HEK293 (cell line): ENCODE measurements around the gene PAK4.

Experiments
- CTCF ChIA-PET: fragments of 350-600 bp; formaldehyde crosslinking; extraction: SDS; loops from one replicate; lab custom pipeline; 2021; ENCODE audit warnings: antibody characterized with exemption; lab: Yijun Ruan, JAX
- POLR2A ChIA-PET: fragments of 300-600 bp; formaldehyde crosslinking; extraction: SDS; loops from one replicate; lab custom pipeline; 2020; ENCODE audit warnings: antibody characterized with exemption, inconsistent platforms; lab: Yijun Ruan, JAX
- H3K27ac ChIP-seq: fragments of 200-500 bp; sonication (Bioruptor generic); 2 replicates; pipeline ENCODE4 v1.5.1; 2014; ENCODE audit warnings: low read depth, low read length, control low read depth, inconsistent platforms; ENCODE audit errors: extremely low read depth
- H3K36me3 ChIP-seq, 2 experiments: fragments of 200-500 bp in 1 of 2; sonication (Bioruptor generic) in 1 of 2; 1 replicate in 1 of 2; 2 replicates in 1 of 2; pipeline ENCODE4 v1.5.1; 2014 to 2017; ENCODE audit warnings: inconsistent platforms in 2 of 2, low read length in 2 of 2; ENCODE audit not compliant: control insufficient read depth in 2 of 2, insufficient read depth in 1 of 2
- H3K4me1 ChIP-seq: fragments of 200-500 bp; sonication (Bioruptor generic); 2 replicates; pipeline ENCODE4 v1.5.1; 2014; ENCODE audit warnings: mild to moderate bottlenecking, low read length, inconsistent platforms; ENCODE audit not compliant: control insufficient read depth, insufficient read depth
- H3K4me3 ChIP-seq: 2 replicates; pipeline ENCODE4 v1.5.1; 2011; ENCODE audit warnings: low read depth, mild to moderate bottlenecking, control low read depth, low read length, moderate library complexity
- H3K9me3 ChIP-seq: fragments of 200-500 bp; sonication (Bioruptor generic); 2 replicates; pipeline ENCODE4 v1.5.1; 2014; ENCODE audit warnings: low read depth, low read length, inconsistent platforms; ENCODE audit not compliant: control insufficient read depth, insufficient read depth
- GLIS1 ChIP-seq: fragments of 450-650 bp; formaldehyde crosslinking; IDR thresholded peaks from 2 replicates; pipeline ENCODE4 v1.5.1; 2016; ENCODE audit warnings: missing biosample characterization, missing genetic modification characterization
- HIC1 ChIP-seq: fragments of 450-650 bp; formaldehyde crosslinking; IDR thresholded peaks from 2 replicates; pipeline ENCODE4 v1.5.1; 2016; ENCODE audit warnings: missing biosample characterization, missing genetic modification characterization
- IKZF3 ChIP-seq: fragments of 450-650 bp; IDR thresholded peaks from 2 replicates; pipeline ENCODE4 v1.5.0; 2018; ENCODE audit warnings: missing biosample characterization, mild to moderate bottlenecking, missing genetic modification characterization, moderate library complexity
- KLF17 ChIP-seq: fragments of 450-650 bp; formaldehyde crosslinking; IDR thresholded peaks from 2 replicates; pipeline ENCODE4 v1.5.1; 2016; ENCODE audit warnings: missing biosample characterization, missing genetic modification characterization
- KLF9 ChIP-seq: fragments of 450-650 bp; formaldehyde crosslinking; IDR thresholded peaks from 2 replicates; pipeline ENCODE4 v1.5.1; 2016; ENCODE audit warnings: missing biosample characterization, missing genetic modification characterization, low read depth
- MZF1 ChIP-seq: fragments of 450-650 bp; formaldehyde crosslinking; IDR thresholded peaks from 2 replicates; pipeline ENCODE4 v1.5.1; 2017; ENCODE audit warnings: missing biosample characterization, missing genetic modification characterization, borderline replicate concordance
- OSR2 ChIP-seq: fragments of 450-650 bp; formaldehyde crosslinking; IDR thresholded peaks from 2 replicates; pipeline ENCODE4 v1.5.1; 2016; ENCODE audit warnings: missing biosample characterization, missing genetic modification characterization
- PATZ1 ChIP-seq: fragments of 450-650 bp; formaldehyde crosslinking; IDR thresholded peaks from 2 replicates; pipeline ENCODE4 v1.5.1; 2016; ENCODE audit warnings: missing biosample characterization, missing genetic modification characterization
- PRDM10 ChIP-seq: fragments of 450-650 bp; formaldehyde crosslinking; IDR thresholded peaks from 2 replicates; pipeline ENCODE4 v1.5.1; 2016; ENCODE audit warnings: missing biosample characterization, missing genetic modification characterization
- SP2 ChIP-seq: fragments of 450-650 bp; formaldehyde crosslinking; IDR thresholded peaks from 2 replicates; pipeline ENCODE4 v1.5.1; 2016; ENCODE audit warnings: missing biosample characterization, missing genetic modification characterization
- YY1 ChIP-seq: fragments of 450-650 bp; formaldehyde crosslinking; IDR thresholded peaks from 2 replicates; pipeline ENCODE4 v1.5.1; 2018; ENCODE audit warnings: missing biosample characterization, missing genetic modification characterization
- ZBTB17 ChIP-seq: fragments of 450-650 bp; formaldehyde crosslinking; IDR thresholded peaks from 2 replicates; pipeline ENCODE4 v1.5.1; 2016; ENCODE audit warnings: missing biosample characterization, missing genetic modification characterization
- ZBTB8A ChIP-seq: fragments of 450-650 bp; formaldehyde crosslinking; IDR thresholded peaks from 2 replicates; pipeline ENCODE4 v1.5.1; 2016; ENCODE audit warnings: missing biosample characterization, missing genetic modification characterization
- ZNF112 ChIP-seq: fragments of 450-650 bp; formaldehyde crosslinking; IDR thresholded peaks from 2 replicates; pipeline ENCODE4 v1.5.0; 2017; ENCODE audit warnings: missing biosample characterization, missing genetic modification characterization
- ZNF211 ChIP-seq: fragments of 450-650 bp; formaldehyde crosslinking; IDR thresholded peaks from 2 replicates; pipeline ENCODE4 v1.5.1; 2016; ENCODE audit warnings: low read depth, missing biosample characterization, missing genetic modification characterization
- ZNF24 ChIP-seq: fragments of 450-650 bp; formaldehyde crosslinking; IDR thresholded peaks from 2 replicates; pipeline ENCODE4 v1.5.1; 2016; ENCODE audit warnings: missing biosample characterization, missing genetic modification characterization
- ZNF354C ChIP-seq: fragments of 450-650 bp; formaldehyde crosslinking; IDR thresholded peaks from 2 replicates; pipeline ENCODE4 v1.5.1; 2016; ENCODE audit warnings: missing biosample characterization, missing genetic modification characterization, low read depth, borderline replicate concordance
- ZNF394 ChIP-seq: fragments of 450-650 bp; formaldehyde crosslinking; IDR thresholded peaks from 2 replicates; pipeline ENCODE4 v1.5.1; 2016; ENCODE audit warnings: missing biosample characterization, missing genetic modification characterization, mild to moderate bottlenecking, moderate library complexity, borderline replicate concordance
- ZNF449 ChIP-seq: fragments of 450-650 bp; formaldehyde crosslinking; IDR thresholded peaks from 2 replicates; pipeline ENCODE4 v1.5.1; 2017; ENCODE audit warnings: missing biosample characterization, mild to moderate bottlenecking, missing genetic modification characterization, moderate library complexity
- ZNF501 ChIP-seq: fragments of 450-650 bp; formaldehyde crosslinking; IDR thresholded peaks from 2 replicates; pipeline ENCODE4 v1.5.1; 2016; ENCODE audit warnings: missing biosample characterization, missing genetic modification characterization
- ZNF580 ChIP-seq: fragments of 450-650 bp; formaldehyde crosslinking; IDR thresholded peaks from 2 replicates; pipeline ENCODE4 v1.5.1; 2016; ENCODE audit warnings: missing biosample characterization, missing genetic modification characterization
- ZNF701 ChIP-seq: fragments of 450-650 bp; formaldehyde crosslinking; IDR thresholded peaks from 2 replicates; pipeline ENCODE4 v1.5.1; 2016; ENCODE audit warnings: missing biosample characterization, missing genetic modification characterization
- ZNF792 ChIP-seq: fragments of 450-650 bp; formaldehyde crosslinking; IDR thresholded peaks from 2 replicates; pipeline ENCODE4 v1.5.1; 2016; ENCODE audit warnings: missing biosample characterization, missing genetic modification characterization

The PAK4 gene

GRCh38 chr19:39126312-39127187 lies 964 bp downstream of the PAK4 start (continued):
- TF ChIP-seq MZF1 (tag by site-specific recombination) (peak; percentile 55; the same call in 1 of the 2 replicates), YY1 (tag by site-specific recombination) (no peak; the same call in 1 of the 2 replicates), IKZF3 (tag by site-specific recombination) (peak; percentile 70), ZNF580 (tag by site-specific recombination) (peak; percentile 95), ZNF24 (tag by site-specific recombination) (peak; percentile 58; the same call in 1 of the 2 replicates), ZNF701 (tag by site-specific recombination) (no peak), ZBTB8A (tag by site-specific recombination) (peak; percentile 88), SP2 (tag by site-specific recombination) (peak; percentile 53), KLF17 (peak; percentile 99), ZNF449 (tag by site-specific recombination) (peak; percentile 43; the same call in 1 of the 2 replicates), ZNF211 (tag by site-specific recombination) (no peak), GLIS1 (tag by site-specific recombination) (peak; percentile 54), ZNF501 (tag by site-specific recombination) (peak; percentile 90)

GRCh38 chr19:39127812-39128515 lies 2.4 kb downstream of the PAK4 start:
- ChIA-PET POLR2A (interaction anchor here (1.0 kb wide), 1 partner anchor 35 kb away, joined by 3 read pairs; no protein-coding TSS in a partner anchor), CTCF (interaction anchor here (0.7 to 1.4 kb wide), 3 partner anchors 77 to 1038 kb away, joined by 3 to 4 read pairs (median 4); no protein-coding TSS in a partner anchor)
- TF ChIP-seq KLF9 (0 out of 2 replicates have a peak, but pooled peaks have one; percentile 27), ZNF112 (tag by site-specific recombination) (no peak), ZBTB17 (tag by site-specific recombination) (0 out of 2 replicates have a peak, but pooled peaks have one; percentile 4), HIC1 (tag by site-specific recombination) (0 out of 2 replicates have a peak, but pooled peaks have one; percentile 56), OSR2 (0 out of 2 replicates have a peak, but pooled peaks have one; percentile 27), ZNF354C (tag by site-specific recombination) (no peak), PRDM10 (tag by site-specific recombination) (no peak), ZNF394 (peak; percentile 73; the same call in 1 of the 2 replicates), ZNF792 (tag by site-specific recombination) (0 out of 2 replicates have a peak, but pooled peaks have one; percentile 27), PATZ1 (tag by site-specific recombination) (peak; percentile 10; the same call in 1 of the 2 replicates)

More at GRCh38 chr19:39127812-39128515, 2.4 kb downstream of the PAK4 start:
- H3K4me3 ChIP-seq, result no peak overlapping the region
- no peaks in the 10 kb centered on the region for H3K9me3 ChIP-seq
- H3K4me1 ChIP-seq, result peaks cover 36% of the 10 kb centered on the region
- H3K36me3 ChIP-seq, result no peaks in the 10 kb centered on the region; a peak in 1 of 3 replicates
- H3K27ac ChIP-seq, result peak overlapping the region; percentile 39; the same call in 1 of the 2 replicates
